Measurements from ENCODE around the gene EMD. TPM values are rescaled to one million over a fixed set of nuclear protein-coding genes. Genes with fewer than 3 reads are reported as not detected.

EMD gene
- total and polyA plus RNA-seq, 4 donors: 14.1 to 88.1 (median 52.0) TPM

GRCh38 chrX:154354516-154354915 lies 24.6 kb upstream of the EMD start:
- peaks cover 100% of the 10 kb centered on the region for H3K36me3 ChIP-seq (ENCODE audit: control insufficient read depth, insufficient read depth, low read length)
- DNase-seq (ENCODE audit: low read depth in 4 of 6, low spot score in 6 of 6): no peak
- H3K27ac ChIP-seq (ENCODE audit: low read depth, low read length): no peak overlapping the region
- peaks cover 19% of the 10 kb centered on the region for H3K4me1 ChIP-seq (ENCODE audit: control insufficient read depth, insufficient read depth, low read length)
- H3K4me3 ChIP-seq (ENCODE audit: low read depth, low read length): no peak overlapping the region
- H3K9me3 ChIP-seq (ENCODE audit: control insufficient read depth, insufficient read depth, low read length): no peaks in the 10 kb centered on the region
- H3K27me3 ChIP-seq (ENCODE audit: control insufficient read depth, insufficient read depth, low read length): no peaks in the 10 kb centered on the region
- WGBS (ENCODE audit: insufficient coverage): 80% methylated on average over 13 of the region's 13 CpGs

- Histone ChIP-seq H3K36me3 (ENCODE audit: control insufficient read depth, insufficient read depth, low read length) (peaks cover 100% of the 10 kb centered on the region), H3K27me3 (ENCODE audit: control insufficient read depth, insufficient read depth, low read length) (no peaks in the 10 kb centered on the region), H3K4me3 (ENCODE audit: low read depth, low read length) (no peak overlapping the region), H3K27ac (ENCODE audit: low read depth, low read length) (no peak overlapping the region), H3K9me3 (ENCODE audit: control insufficient read depth, insufficient read depth, low read length) (no peaks in the 10 kb centered on the region), H3K4me1 (ENCODE audit: control insufficient read depth, insufficient read depth, low read length) (peaks cover 19% of the 10 kb centered on the region)
- WGBS (ENCODE audit: insufficient coverage): 85% methylated on average over 24 of the region's 30 CpGs
- DNase-seq (ENCODE audit: low read depth in 4 of 6, low spot score in 6 of 6): no peak
Observed at GRCh38 chrX:154355094-154355775, 23.9 kb upstream of the EMD start.

GRCh38 chrX:154355776-154356140 lies 23.3 kb upstream of the EMD start:
- Histone ChIP-seq H3K9me3 (ENCODE audit: control insufficient read depth, insufficient read depth, low read length) (no peaks in the 10 kb centered on the region), H3K27me3 (ENCODE audit: control insufficient read depth, insufficient read depth, low read length) (no peaks in the 10 kb centered on the region), H3K4me1 (ENCODE audit: control insufficient read depth, insufficient read depth, low read length) (peaks cover 19% of the 10 kb centered on the region), H3K4me3 (ENCODE audit: low read depth, low read length) (no peak overlapping the region), H3K27ac (ENCODE audit: low read depth, low read length) (no peak overlapping the region), H3K36me3 (ENCODE audit: control insufficient read depth, insufficient read depth, low read length) (peaks cover 99% of the 10 kb centered on the region)
- 54% methylated on average over 12 of the region's 12 CpGs for WGBS (ENCODE audit: insufficient coverage)
- peak in 1 of 6 donors; percentile 47 for DNase-seq (ENCODE audit: low read depth in 4 of 6, low spot score in 6 of 6)

- no peak overlapping the region for H3K27ac ChIP-seq (ENCODE audit: low read depth, low read length)
- no peaks in the 10 kb centered on the region for H3K27me3 ChIP-seq (ENCODE audit: control insufficient read depth, insufficient read depth, low read length)
- peaks cover 97% of the 10 kb centered on the region for H3K36me3 ChIP-seq (ENCODE audit: control insufficient read depth, insufficient read depth, low read length)
- H3K9me3 ChIP-seq (ENCODE audit: control insufficient read depth, insufficient read depth, low read length): no peaks in the 10 kb centered on the region
- DNase-seq (ENCODE audit: low read depth in 4 of 6, low spot score in 6 of 6): no peak
- no peak overlapping the region for H3K4me3 ChIP-seq (ENCODE audit: low read depth, low read length)
- WGBS (ENCODE audit: insufficient coverage): no CpG with 5 or more reads among the region's 13 CpGs
- H3K4me1 ChIP-seq (ENCODE audit: control insufficient read depth, insufficient read depth, low read length): peaks cover 19% of the 10 kb centered on the region
Observed at GRCh38 chrX:154356596-154356995, 22.5 kb upstream of the EMD start.

GRCh38 chrX:154357205-154357604 lies 21.9 kb upstream of the EMD start:
- Histone ChIP-seq H3K4me1 (ENCODE audit: control insufficient read depth, insufficient read depth, low read length) (peaks cover 19% of the 10 kb centered on the region), H3K27ac (ENCODE audit: low read depth, low read length) (no peak overlapping the region), H3K9me3 (ENCODE audit: control insufficient read depth, insufficient read depth, low read length) (no peaks in the 10 kb centered on the region), H3K4me3 (ENCODE audit: low read depth, low read length) (no peak overlapping the region), H3K27me3 (ENCODE audit: control insufficient read depth, insufficient read depth, low read length) (no peaks in the 10 kb centered on the region), H3K36me3 (ENCODE audit: control insufficient read depth, insufficient read depth, low read length) (peaks cover 97% of the 10 kb centered on the region)
- 88% methylated on average over 27 of the region's 27 CpGs for WGBS (ENCODE audit: insufficient coverage)
- DNase-seq (ENCODE audit: low read depth in 4 of 6, low spot score in 6 of 6): no peak

- Histone ChIP-seq H3K4me3 (ENCODE audit: low read depth, low read length) (no peak overlapping the region), H3K9me3 (ENCODE audit: control insufficient read depth, insufficient read depth, low read length) (no peaks in the 10 kb centered on the region), H3K36me3 (ENCODE audit: control insufficient read depth, insufficient read depth, low read length) (peaks cover 97% of the 10 kb centered on the region), H3K4me1 (ENCODE audit: control insufficient read depth, insufficient read depth, low read length) (peaks cover 19% of the 10 kb centered on the region), H3K27me3 (ENCODE audit: control insufficient read depth, insufficient read depth, low read length) (no peaks in the 10 kb centered on the region), H3K27ac (ENCODE audit: low read depth, low read length) (no peak overlapping the region)
- WGBS (ENCODE audit: insufficient coverage): 88% methylated on average over 11 of the region's 11 CpGs
- DNase-seq (ENCODE audit: low read depth in 4 of 6, low spot score in 6 of 6): no peak
Observed at GRCh38 chrX:154358011-154358410, 21.1 kb upstream of the EMD start.

GRCh38 chrX:154358829-154359228 lies 20.3 kb upstream of the EMD start:
- WGBS (ENCODE audit: insufficient coverage): 86% methylated on average over 6 of the region's 6 CpGs
- no peaks in the 10 kb centered on the region for H3K27me3 ChIP-seq (ENCODE audit: control insufficient read depth, insufficient read depth, low read length)

GRCh38 chrX:154359362-154360154 lies 19.5 kb upstream of the EMD start:
- no peak overlapping the region for H3K27ac ChIP-seq (ENCODE audit: low read depth, low read length)
- WGBS (ENCODE audit: insufficient coverage): 94% methylated on average over 36 of the region's 41 CpGs

More at GRCh38 chrX:154358829-154359228, 20.3 kb upstream of the EMD start:
- Histone ChIP-seq H3K4me1 (ENCODE audit: control insufficient read depth, insufficient read depth, low read length) (peaks cover 19% of the 10 kb centered on the region), H3K27ac (ENCODE audit: low read depth, low read length) (no peak overlapping the region), H3K4me3 (ENCODE audit: low read depth, low read length) (no peak overlapping the region), H3K9me3 (ENCODE audit: control insufficient read depth, insufficient read depth, low read length) (no peaks in the 10 kb centered on the region), H3K36me3 (ENCODE audit: control insufficient read depth, insufficient read depth, low read length) (peaks cover 97% of the 10 kb centered on the region)
- DNase-seq (ENCODE audit: low read depth in 4 of 6, low spot score in 6 of 6): no peak

GRCh38 chrX:154360155-154360713 lies 18.9 kb upstream of the EMD start:
- H3K36me3 ChIP-seq (ENCODE audit: control insufficient read depth, insufficient read depth, low read length): peaks cover 97% of the 10 kb centered on the region
- no peak for DNase-seq (ENCODE audit: low read depth in 4 of 6, low spot score in 6 of 6)
- no peaks in the 10 kb centered on the region for H3K9me3 ChIP-seq (ENCODE audit: control insufficient read depth, insufficient read depth, low read length)
- H3K4me3 ChIP-seq (ENCODE audit: low read depth, low read length): no peak overlapping the region
- peaks cover 16% of the 10 kb centered on the region for H3K4me1 ChIP-seq (ENCODE audit: control insufficient read depth, insufficient read depth, low read length)
- no peak overlapping the region for H3K27ac ChIP-seq (ENCODE audit: low read depth, low read length)
- H3K27me3 ChIP-seq (ENCODE audit: control insufficient read depth, insufficient read depth, low read length): no peaks in the 10 kb centered on the region
- WGBS (ENCODE audit: insufficient coverage): 91% methylated on average over 33 of the region's 34 CpGs

More at GRCh38 chrX:154359362-154360154, 19.5 kb upstream of the EMD start:
- Histone ChIP-seq H3K27me3 (ENCODE audit: control insufficient read depth, insufficient read depth, low read length) (no peaks in the 10 kb centered on the region), H3K4me1 (ENCODE audit: control insufficient read depth, insufficient read depth, low read length) (peaks cover 19% of the 10 kb centered on the region), H3K9me3 (ENCODE audit: control insufficient read depth, insufficient read depth, low read length) (no peaks in the 10 kb centered on the region), H3K4me3 (ENCODE audit: low read depth, low read length) (no peak overlapping the region), H3K36me3 (ENCODE audit: control insufficient read depth, insufficient read depth, low read length) (peaks cover 97% of the 10 kb centered on the region)
- DNase-seq (ENCODE audit: low read depth in 4 of 6, low spot score in 6 of 6): no peak
